GM18870 (cell line): ENCODE measurements around the gene ZG16B.

Experiments used
- ATAC-seq: cut with Tn5 transposase; IDR thresholded peaks from one replicate; pipeline ENCODE4 v1.9.1; 2021; ENCODE audit warnings: moderate library complexity; ENCODE audit not compliant: unreplicated experiment

ZG16B gene

DNA sequence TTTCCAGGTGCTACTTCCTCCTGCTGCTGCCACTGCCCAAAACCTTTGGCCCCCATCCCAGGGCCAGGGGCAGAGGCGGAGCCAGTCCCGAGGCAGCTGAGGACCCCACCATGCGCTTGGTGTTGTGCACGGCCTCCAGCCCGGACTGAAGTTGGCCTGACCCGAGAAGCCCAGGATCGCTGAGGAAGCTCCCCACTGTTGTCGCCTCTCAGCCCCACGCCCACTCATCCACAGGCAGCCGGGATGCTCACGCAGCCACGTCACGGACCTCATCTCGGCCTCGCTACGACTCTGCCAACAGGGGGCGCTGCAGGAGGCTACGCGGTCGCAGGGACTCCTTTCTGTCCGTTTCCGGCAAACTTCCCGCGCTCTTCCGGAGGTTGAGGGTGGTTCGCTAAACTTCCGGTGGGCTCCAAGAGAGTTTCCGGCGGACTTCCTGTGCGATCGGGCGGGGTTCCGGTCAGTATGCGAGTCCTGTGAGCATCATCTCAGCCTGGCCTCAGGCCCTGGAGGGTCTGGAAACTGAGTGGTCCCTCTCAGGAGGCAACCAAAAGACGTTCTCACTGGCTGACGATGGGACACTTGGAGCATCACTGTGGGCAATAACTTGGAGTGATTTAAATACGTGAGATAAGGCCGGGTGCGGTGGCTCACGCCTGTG, 12.4 kb downstream of the ZG16B start:
- ATAC-seq: no peak

GRCh38 chr16:2843526-2843925, 13.4 kb downstream of the ZG16B start:
- ATAC-seq: no peak

DNA sequence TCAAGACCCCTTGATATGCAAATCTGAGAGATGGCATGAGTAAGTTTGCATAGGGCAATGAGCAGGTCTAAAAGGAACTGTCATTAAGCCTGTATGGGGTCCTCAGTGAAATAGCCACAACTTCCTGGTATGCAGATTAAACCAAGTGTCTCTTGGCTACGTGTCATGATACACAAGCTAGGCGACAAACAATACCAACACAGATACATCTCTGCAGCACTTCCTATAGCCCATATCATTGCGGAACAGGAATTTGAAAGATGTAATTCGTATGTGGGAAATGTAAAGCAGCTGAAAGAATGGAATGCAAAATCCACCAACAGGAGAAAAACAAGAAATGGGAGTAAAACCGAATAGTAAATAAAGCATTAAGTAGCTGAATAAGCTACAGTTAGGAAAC, 15.0 kb downstream of the ZG16B start:
- ATAC-seq: no peak

GRCh38 chr16:2846511-2847310, 16.6 kb downstream of the ZG16B start:
- no peak for ATAC-seq

DNA sequence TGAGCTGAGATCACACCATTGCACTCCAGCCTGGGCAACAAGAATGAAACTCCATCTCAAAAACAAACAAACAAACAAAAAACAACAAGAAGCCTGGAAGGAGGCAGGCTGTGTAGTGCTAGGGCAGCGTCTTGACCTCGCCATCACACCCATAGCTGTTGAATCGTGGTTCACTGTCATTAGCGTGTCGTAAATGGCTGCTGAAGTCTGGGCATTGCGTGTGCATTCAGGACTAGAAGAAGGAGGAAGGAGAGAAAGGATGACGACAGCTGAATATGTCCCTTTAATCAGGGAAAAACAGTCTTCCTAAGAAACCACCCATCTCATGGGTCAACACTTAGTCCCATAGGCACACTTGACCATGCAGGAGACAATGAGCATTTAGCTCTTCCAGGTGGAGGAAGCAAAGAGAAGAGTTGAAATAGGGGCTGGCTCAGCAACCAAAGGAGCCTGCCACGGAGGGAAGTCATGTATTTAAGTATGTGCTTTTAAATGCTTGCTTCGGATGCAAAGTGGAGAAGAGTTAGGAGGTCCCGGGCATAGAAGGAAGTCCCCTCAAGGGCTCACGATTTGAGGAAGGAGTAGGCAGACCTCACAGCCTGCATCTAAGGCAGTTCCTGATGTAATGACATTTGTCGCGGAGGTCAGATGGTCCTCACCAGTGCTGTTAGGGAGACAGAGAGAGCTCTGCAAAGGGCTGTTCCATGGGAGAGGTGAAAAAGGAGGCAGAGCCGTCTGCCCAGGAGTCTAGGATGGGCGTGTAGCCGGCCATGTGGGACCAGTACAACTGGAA, 19.0 kb downstream of the ZG16B start:
- no peak for ATAC-seq

DNA sequence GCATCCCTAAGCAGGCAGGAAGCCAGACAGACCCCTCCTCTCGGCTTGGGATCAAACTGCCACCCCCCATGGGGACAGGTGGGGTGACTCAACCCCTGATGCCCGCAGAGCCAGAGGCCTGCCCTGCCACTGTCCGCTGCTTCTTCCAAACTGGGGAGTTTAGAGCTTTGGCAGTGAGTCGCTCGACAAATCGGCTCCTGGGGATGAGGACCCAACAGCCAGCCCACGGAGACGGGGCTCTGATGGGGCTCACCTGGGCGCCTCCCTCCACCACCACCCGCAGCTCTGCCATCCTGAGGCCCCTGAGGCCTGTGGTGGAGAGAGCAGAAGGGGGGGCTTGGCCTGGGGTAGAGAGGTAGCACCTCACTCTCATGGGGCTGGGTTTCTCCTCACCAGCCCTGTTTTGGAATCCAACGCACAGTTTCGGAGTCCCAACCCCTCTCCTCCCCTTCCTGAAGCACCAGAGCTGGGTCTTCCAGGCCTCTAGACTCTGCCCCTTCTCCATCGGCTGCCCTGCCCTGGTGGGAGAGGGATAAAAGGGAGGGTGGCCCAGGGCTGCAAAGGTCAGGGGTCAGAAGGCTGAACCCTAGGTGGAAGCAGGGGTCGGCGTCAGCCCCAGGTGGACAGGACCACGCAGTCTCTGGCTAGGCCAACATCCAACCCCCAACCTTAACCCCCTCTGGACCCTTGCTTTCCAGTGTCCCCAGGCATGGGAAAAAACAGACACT, 22.1 kb downstream of the ZG16B start:
- no peak for ATAC-seq

DNA sequence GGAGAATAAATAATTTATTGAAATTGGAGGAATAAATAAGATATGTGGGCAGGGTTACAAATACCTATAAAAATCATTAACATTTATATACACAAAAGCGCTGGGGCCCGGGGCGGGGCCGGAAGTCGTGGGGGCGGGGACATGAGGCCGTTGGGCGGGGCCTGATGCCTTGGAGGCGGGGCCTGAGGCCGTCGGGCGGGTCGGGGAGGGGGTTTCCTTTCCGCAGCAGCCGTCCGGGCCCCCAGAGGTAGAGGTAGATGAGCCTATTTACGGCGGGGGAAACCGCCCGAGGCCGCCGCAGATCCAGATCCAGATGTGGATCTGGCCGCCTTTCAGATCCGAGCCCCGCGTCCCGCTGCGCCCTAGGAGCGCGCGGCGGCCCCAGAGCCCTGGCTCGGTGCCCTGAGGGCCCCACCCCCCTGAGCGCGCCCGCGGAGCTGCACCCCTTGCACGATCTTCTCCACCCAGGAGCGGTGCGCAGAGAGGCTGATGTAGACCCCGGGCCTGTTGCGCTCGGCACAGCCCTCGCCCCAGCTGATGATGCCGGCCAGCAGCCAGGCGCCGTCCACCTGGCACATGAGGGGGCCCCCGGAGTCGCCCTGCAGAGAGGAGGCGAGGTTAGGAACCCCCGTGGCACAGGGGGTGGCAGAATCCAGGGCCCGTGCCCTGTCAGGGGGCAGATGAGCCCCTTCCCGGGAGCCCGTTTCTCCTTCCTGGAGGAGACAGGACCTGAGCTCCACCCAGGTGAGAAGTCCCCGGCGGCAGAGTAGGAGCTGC, 22.8 kb downstream of the ZG16B start:
- ATAC-seq: no peak

DNA sequence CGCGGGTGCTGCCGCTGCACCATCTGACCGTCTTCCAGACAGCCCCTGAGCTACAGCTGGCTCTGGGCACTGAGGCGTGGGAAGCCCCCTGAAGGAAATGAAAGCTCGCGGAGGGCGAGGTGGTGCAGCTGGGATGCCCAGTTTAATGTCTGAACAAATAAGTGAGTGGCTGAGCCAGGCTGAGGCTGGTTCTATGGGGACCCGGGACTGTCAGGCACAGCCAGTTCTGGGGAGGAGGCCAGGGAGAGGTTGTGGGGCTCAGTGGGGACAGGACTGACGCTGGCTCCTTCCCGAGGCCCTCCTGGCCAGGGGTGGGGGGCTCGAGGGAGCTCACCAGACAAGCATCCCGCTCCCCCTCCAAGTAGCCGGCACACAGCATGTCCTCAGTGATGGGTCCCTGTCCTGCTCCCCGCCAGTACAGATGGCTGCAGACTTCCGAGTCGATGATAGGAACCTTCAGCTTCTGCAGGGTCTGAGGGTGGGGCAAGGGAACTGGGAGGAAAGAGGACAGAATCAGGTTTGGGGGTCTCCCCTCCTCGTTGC, 23.5 kb downstream of the ZG16B start:
- ATAC-seq: no peak

GRCh38 chr16:2854700-2855309, 24.7 kb downstream of the ZG16B start:
- no peak for ATAC-seq

- ATAC-seq: no peak
Measured at GRCh38 chr16:2855536-2855935, 25.4 kb downstream of the ZG16B start.

DNA sequence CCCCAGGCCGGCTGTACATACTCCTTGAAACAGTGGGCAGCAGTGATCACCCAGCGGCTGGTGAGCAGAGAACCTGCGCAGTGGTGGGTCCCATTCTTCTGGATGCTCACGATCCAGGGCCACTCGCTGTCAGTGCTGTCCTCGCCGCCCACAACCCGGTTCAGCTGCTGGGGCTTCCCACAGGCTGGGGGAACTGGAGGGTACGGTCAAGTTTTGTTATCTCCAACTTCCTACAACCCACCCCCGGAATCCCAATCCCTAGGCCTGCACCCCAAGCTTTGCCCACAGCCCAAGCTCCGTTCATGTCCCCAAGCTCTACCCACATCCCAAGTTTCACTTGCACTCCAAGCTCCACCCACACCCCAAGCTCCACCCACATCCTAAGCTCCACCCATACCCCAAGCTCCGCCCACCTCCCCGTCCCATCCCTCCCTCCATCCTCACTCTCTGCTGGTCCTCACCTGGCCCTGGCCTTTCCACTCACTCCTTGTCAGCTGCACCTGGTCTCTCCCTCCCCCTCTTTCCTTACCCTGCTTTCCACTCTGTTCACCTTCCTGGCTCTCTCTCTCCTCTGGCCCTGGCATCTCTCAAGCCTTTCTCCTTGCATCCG, 26.1 kb downstream of the ZG16B start:
- ATAC-seq: no peak

GRCh38 chr16:2856686-2857450, 26.8 kb downstream of the ZG16B start:
- ATAC-seq: no peak

- no peak for ATAC-seq
Measured at GRCh38 chr16:2857451-2858244, 27.5 kb downstream of the ZG16B start, which contains the start of gene PRSS22. Gene PRSS22, minus strand, starts transcription at chr16:2858170. Its CDS starts 66 bp downstream, at chr16:2858104.

DNA sequence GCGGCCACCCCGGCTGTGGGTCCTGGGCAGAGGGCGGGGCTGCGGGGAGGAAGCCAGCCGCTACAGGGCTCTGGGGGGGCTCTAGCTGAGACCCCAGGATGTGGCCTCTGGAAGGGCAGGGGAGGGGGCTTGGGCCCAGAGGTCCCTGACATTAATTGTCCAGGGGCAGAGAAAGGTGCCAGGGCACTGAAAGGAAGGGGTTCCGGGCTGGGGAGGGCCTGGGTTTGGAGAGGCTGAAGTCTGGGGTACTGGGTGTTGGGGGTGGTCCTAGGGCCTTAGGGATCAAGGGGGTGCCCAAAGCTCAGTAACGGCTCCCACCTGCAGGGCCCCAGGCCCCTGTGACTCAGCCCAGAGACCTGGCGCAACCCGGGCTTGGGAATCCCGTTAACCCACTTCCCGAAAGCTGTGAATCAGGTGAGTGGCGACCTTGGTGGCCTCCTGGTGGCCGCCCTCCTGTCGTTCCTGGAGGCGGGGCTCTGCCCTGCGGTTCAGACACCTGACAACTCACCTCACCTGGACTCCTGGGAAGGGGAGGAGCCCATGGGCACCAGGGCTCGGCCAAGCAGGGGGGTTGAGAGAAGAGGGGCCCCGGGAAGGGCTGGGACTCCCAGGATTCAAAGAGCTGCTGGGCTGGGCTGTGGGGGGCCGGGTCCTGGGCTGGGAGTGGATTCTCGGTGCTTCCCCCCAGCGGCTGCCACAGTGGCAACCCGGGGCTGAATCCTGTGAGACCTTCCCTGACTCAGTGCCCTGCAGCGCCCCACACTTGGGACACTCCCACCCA, 28.3 kb downstream of the ZG16B start:
- ATAC-seq: no peak

- no peak for ATAC-seq
Measured at GRCh38 chr16:2859686-2860265, 29.7 kb downstream of the ZG16B start.

- ATAC-seq: no peak
Measured at GRCh38 chr16:2860826-2861567, 30.9 kb downstream of the ZG16B start.
